ENCODE measurements around the gene BRINP2.

GRCh38 chr1:177247623-177248176 is 76.9 kb downstream of the BRINP2 start:
- TF ChIP-seq, protein P1, sequence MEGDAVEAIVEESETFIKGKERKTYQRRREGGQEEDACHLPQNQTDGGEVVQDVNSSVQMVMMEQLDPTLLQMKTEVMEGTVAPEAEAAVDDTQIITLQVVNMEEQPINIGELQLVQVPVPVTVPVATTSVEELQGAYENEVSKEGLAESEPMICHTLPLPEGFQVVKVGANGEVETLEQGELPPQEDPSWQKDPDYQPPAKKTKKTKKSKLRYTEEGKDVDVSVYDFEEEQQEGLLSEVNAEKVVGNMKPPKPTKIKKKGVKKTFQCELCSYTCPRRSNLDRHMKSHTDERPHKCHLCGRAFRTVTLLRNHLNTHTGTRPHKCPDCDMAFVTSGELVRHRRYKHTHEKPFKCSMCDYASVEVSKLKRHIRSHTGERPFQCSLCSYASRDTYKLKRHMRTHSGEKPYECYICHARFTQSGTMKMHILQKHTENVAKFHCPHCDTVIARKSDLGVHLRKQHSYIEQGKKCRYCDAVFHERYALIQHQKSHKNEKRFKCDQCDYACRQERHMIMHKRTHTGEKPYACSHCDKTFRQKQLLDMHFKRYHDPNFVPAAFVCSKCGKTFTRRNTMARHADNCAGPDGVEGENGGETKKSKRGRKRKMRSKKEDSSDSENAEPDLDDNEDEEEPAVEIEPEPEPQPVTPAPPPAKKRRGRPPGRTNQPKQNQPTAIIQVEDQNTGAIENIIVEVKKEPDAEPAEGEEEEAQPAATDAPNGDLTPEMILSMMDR (optimal IDR thresholded peaks at IDR 0.05 in 1 of 3, IDR thresholded peaks at IDR 0.05 in 1 of 3, conservative IDR thresholded peaks at IDR 0.05 in 1 of 3; ENCODE audit: extremely low read depth in 1 of 3, insufficient read depth in 2 of 3, low read length in 3 of 3): no peak
- no peak for TF ChIP-seq EZH2 (IDR thresholded peaks at IDR 0.05; ENCODE audit: low read length)

All from keratinocyte (primary cell).